Astrocyte of the cerebellum (primary cell): ENCODE results near the gene HTRA3.

ENCODE experiments used
- DNase-seq: peaks from one replicate; pipeline ENCODE4 v3.0.0-alpha.2; 2011; ENCODE audit warnings: low read depth
- H3K4me3 ChIP-seq: 2 replicates; pipeline ENCODE4 v1.5.1; 2011; ENCODE audit warnings: mild to moderate bottlenecking, low read depth, low read length, moderate library complexity
- CTCF ChIP-seq: IDR thresholded peaks from 2 replicates; pipeline ENCODE4 v1.5.1; 2012; ENCODE audit warnings: low read length, low read depth, moderate library complexity, mild to moderate bottlenecking; ENCODE audit errors: missing control alignments
- in situ Hi-C: cut with HindIII; loops from 2 replicates; pipeline ENCODE4 v1.10.0; 2017; ENCODE audit warnings: low sequenced_read_pairs

The HTRA3 gene

GRCh38 chr4:8329560-8329858, 60.0 kb downstream of the HTRA3 start:
- DNase-seq: no peak
- H3K4me3 ChIP-seq: no peak overlapping the region
- in situ Hi-C loops: no loop called here
- TF ChIP-seq CTCF: no peak

- in situ Hi-C loops: no loop called here
- DNase-seq: no peak
- TF ChIP-seq CTCF: no peak
- no peak overlapping the region for H3K4me3 ChIP-seq
These were observed 60.6 kb downstream of the HTRA3 start for GRCh38 chr4:8329859-8330761.

GRCh38 chr4:8330821-8331574, 61.4 kb downstream of the HTRA3 start:
- TF ChIP-seq CTCF: no peak
- H3K4me3 ChIP-seq: no peak overlapping the region
- no peak for DNase-seq
- in situ Hi-C loops: no loop called here

- in situ Hi-C loops: no loop called here
- H3K4me3 ChIP-seq: no peak overlapping the region
- no peak for DNase-seq
- no peak for TF ChIP-seq CTCF
These were observed 62.0 kb downstream of the HTRA3 start for GRCh38 chr4:8331575-8331955.

- H3K4me3 ChIP-seq: no peak overlapping the region
- no peak for TF ChIP-seq CTCF
- no peak for DNase-seq
- in situ Hi-C loops: no loop called here
These were observed 62.7 kb downstream of the HTRA3 start for GRCh38 chr4:8332038-8332857.

GRCh38 chr4:8332891-8333331, 63.4 kb downstream of the HTRA3 start:
- in situ Hi-C loops: no loop called here
- no peak for TF ChIP-seq CTCF
- no peak overlapping the region for H3K4me3 ChIP-seq
- no peak for DNase-seq
